HG03520 (cell line): ENCODE measurements around the gene TEP1.
"Not testable (repeated sequence)": the region's sequence is repeated elsewhere in the genome, so short reads cannot be mapped to it uniquely, and the experiment has no call there.

ENCODE experiments used
- ATAC-seq: cut with Tn5 transposase; IDR thresholded peaks from one replicate; pipeline ENCODE4 v1.9.1; 2021; ENCODE audit warnings: mild to moderate bottlenecking, moderate library complexity; ENCODE audit not compliant: unreplicated experiment

Gene TEP1

GRCh38 chr14:20412876-20413743 lies at the start of gene TEP1:
Gene TEP1, minus strand, starts transcription at chr14:20413501. Its CDS starts 5,062 bp downstream, at chr14:20408439.
- ATAC-seq: peak; percentile 60

- ATAC-seq: peak; percentile 91
Observed at GRCh38 chr14:20461225-20462141, 48.2 kb upstream of the TEP1 start, which contains the start of gene PIP4P1. Gene PIP4P1, minus strand, starts transcription at chr14:20461434. Its CDS starts 109 bp downstream, at chr14:20461325.

- no peak for ATAC-seq
Observed at GRCh38 chr14:20460458-20461224, 47.3 kb upstream of the TEP1 start.

- no peak for ATAC-seq
Observed at GRCh38 chr14:20458031-20458789, 44.9 kb upstream of the TEP1 start.

GRCh38 chr14:20456971-20457370 lies 43.7 kb upstream of the TEP1 start:
- ATAC-seq: no peak

GRCh38 chr14:20455355-20456300 lies 42.3 kb upstream of the TEP1 start:
- ATAC-seq: peak; percentile 40

GRCh38 chr14:20454516-20455354 lies 41.4 kb upstream of the TEP1 start, which contains the start of the genes APEX1 and OSGEP:
Gene APEX1, plus strand, starts transcription at chr14:20455226. Its CDS starts 420 bp downstream, at chr14:20455646.
Gene OSGEP, minus strand, starts transcription at chr14:20454812. Its CDS starts 129 bp downstream, at chr14:20454683.
- ATAC-seq: peak; percentile 86

GRCh38 chr14:20452831-20453230 lies 39.5 kb upstream of the TEP1 start:
- ATAC-seq: not testable (repeated sequence)

- no peak for ATAC-seq
Observed at GRCh38 chr14:20446889-20447288, 33.6 kb upstream of the TEP1 start.

GRCh38 chr14:20443650-20444049 lies 30.3 kb upstream of the TEP1 start:
- ATAC-seq: not testable (repeated sequence)

GRCh38 chr14:20441461-20441860 lies 28.2 kb upstream of the TEP1 start:
- no peak for ATAC-seq

GRCh38 chr14:20440882-20441281 lies 27.6 kb upstream of the TEP1 start:
- ATAC-seq: no peak

- no peak for ATAC-seq
Observed at GRCh38 chr14:20440465-20440864, 27.2 kb upstream of the TEP1 start.

- ATAC-seq: no peak
Observed at GRCh38 chr14:20438664-20439063, 25.4 kb upstream of the TEP1 start.

- ATAC-seq: no peak
Observed at GRCh38 chr14:20436363-20436755, 23.1 kb upstream of the TEP1 start.

GRCh38 chr14:20435582-20436362 lies 22.5 kb upstream of the TEP1 start, which contains the start of gene KLHL33:
Gene KLHL33, minus strand, starts transcription at chr14:20436166. Its CDS starts 355 bp downstream, at chr14:20435811.
- ATAC-seq: no peak
